ENCODE data around the gene TNFRSF13B. TPM values are rescaled to one million over a fixed set of nuclear protein-coding genes. Genes with fewer than 3 reads are reported as not detected.
"Not testable (repeated sequence)": the region's sequence is repeated elsewhere in the genome, so short reads cannot be mapped to it uniquely, and the experiment has no call there.

TNFRSF13B gene
- total RNA-seq: not detected

GRCh38 chr17:16971458-16972338 lies at the start of gene TNFRSF13B:
TSS of gene TNFRSF13B (minus strand) at chr17:16972118. CDS start at chr17:16972075, 43 bp downstream.
- Mint-ChIP-seq H3K9me3 (no peaks in the 10 kb centered on the region), H3K4me1 (peaks cover 10% of the 10 kb centered on the region), H3K4me3 (no peak within 1 kb of the TSS), H3K27ac (no peak within 1 kb of the TSS), H3K36me3 (no peaks in the 10 kb centered on the region), H3K27me3 (peaks cover 18% of the 10 kb centered on the region)
- DNase-seq (no peak), ATAC-seq (ENCODE audit: low read depth) (no peak)
- POLR2A ChIA-PET: no interaction called here

- ATAC-seq (ENCODE audit: low read depth) (no peak), DNase-seq (no peak)
- Mint-ChIP-seq H3K4me3 (no peak overlapping the region), H3K4me1 (peaks cover 13% of the 10 kb centered on the region), H3K27ac (no peak overlapping the region), H3K9me3 (no peaks in the 10 kb centered on the region), H3K27me3 (no peaks in the 10 kb centered on the region), H3K36me3 (no peaks in the 10 kb centered on the region)
- POLR2A ChIA-PET: no interaction called here
These were observed 49.4 kb upstream of the TNFRSF13B start for GRCh38 chr17:17021194-17021863.

GRCh38 chr17:17020821-17021193 lies 48.9 kb upstream of the TNFRSF13B start:
- DNase-seq: no peak
- Mint-ChIP-seq H3K27ac (no peak overlapping the region), H3K36me3 (no peaks in the 10 kb centered on the region), H3K4me3 (no peak overlapping the region), H3K4me1 (peaks cover 15% of the 10 kb centered on the region), H3K9me3 (no peaks in the 10 kb centered on the region), H3K27me3 (no peaks in the 10 kb centered on the region)
- POLR2A ChIA-PET: no interaction called here
- no peak for ATAC-seq (ENCODE audit: low read depth)

GRCh38 chr17:17019891-17020456 lies 48.1 kb upstream of the TNFRSF13B start:
- DNase-seq: no peak
- Mint-ChIP-seq H3K27me3 (peaks cover 2% of the 10 kb centered on the region), H3K4me3 (no peak overlapping the region), H3K36me3 (no peaks in the 10 kb centered on the region), H3K27ac (no peak overlapping the region), H3K9me3 (no peaks in the 10 kb centered on the region), H3K4me1 (peaks cover 17% of the 10 kb centered on the region)
- POLR2A ChIA-PET: interaction anchor here (0.7 kb wide), 1 partner anchor 789 kb away, joined by 5 read pairs; no protein-coding TSS in a partner anchor
- ATAC-seq (ENCODE audit: low read depth): no peak

- H3K36me3 Mint-ChIP-seq: no peaks in the 10 kb centered on the region
- DNase-seq (no peak), ATAC-seq (ENCODE audit: low read depth) (no peak)
- H3K4me1 Mint-ChIP-seq: peaks cover 18% of the 10 kb centered on the region
- POLR2A ChIA-PET: no interaction called here
- no peak overlapping the region for H3K27ac Mint-ChIP-seq
- H3K27me3 Mint-ChIP-seq: peaks cover 5% of the 10 kb centered on the region
- no peak overlapping the region for H3K4me3 Mint-ChIP-seq
- no peaks in the 10 kb centered on the region for H3K9me3 Mint-ChIP-seq
These were observed 47.5 kb upstream of the TNFRSF13B start for GRCh38 chr17:17019430-17019762.

- H3K4me1 Mint-ChIP-seq: peaks cover 18% of the 10 kb centered on the region
- H3K9me3 Mint-ChIP-seq: no peaks in the 10 kb centered on the region
- peaks cover 5% of the 10 kb centered on the region for H3K27me3 Mint-ChIP-seq
- H3K27ac Mint-ChIP-seq: peak overlapping the region; percentile 13
- ATAC-seq (ENCODE audit: low read depth): no peak
- H3K36me3 Mint-ChIP-seq: no peaks in the 10 kb centered on the region
- H3K4me3 Mint-ChIP-seq: no peak overlapping the region
- POLR2A ChIA-PET: no interaction called here
- no peak for DNase-seq
These were observed 46.9 kb upstream of the TNFRSF13B start for GRCh38 chr17:17018612-17019429.

GRCh38 chr17:17018021-17018441 lies 46.1 kb upstream of the TNFRSF13B start:
- H3K4me3 Mint-ChIP-seq: no peak overlapping the region
- ATAC-seq (ENCODE audit: low read depth): no peak

GRCh38 chr17:17017343-17018014 lies 45.6 kb upstream of the TNFRSF13B start:
- no peak overlapping the region for H3K4me3 Mint-ChIP-seq
- H3K27me3 Mint-ChIP-seq: peaks cover 5% of the 10 kb centered on the region
- H3K36me3 Mint-ChIP-seq: no peaks in the 10 kb centered on the region
- H3K4me1 Mint-ChIP-seq: peaks cover 18% of the 10 kb centered on the region
- no peak for ATAC-seq (ENCODE audit: low read depth)
- no peak overlapping the region for H3K27ac Mint-ChIP-seq
- POLR2A ChIA-PET: no interaction called here
- no peak for DNase-seq
- H3K9me3 Mint-ChIP-seq: no peaks in the 10 kb centered on the region

More at GRCh38 chr17:17018021-17018441, 46.1 kb upstream of the TNFRSF13B start:
- Mint-ChIP-seq H3K9me3 (no peaks in the 10 kb centered on the region), H3K27ac (no peak overlapping the region), H3K27me3 (peaks cover 5% of the 10 kb centered on the region), H3K36me3 (no peaks in the 10 kb centered on the region), H3K4me1 (peaks cover 18% of the 10 kb centered on the region)
- DNase-seq: no peak
- POLR2A ChIA-PET: no interaction called here

GRCh38 chr17:17016199-17017197 lies 44.6 kb upstream of the TNFRSF13B start:
- H3K27me3 Mint-ChIP-seq; H3K4me3 Mint-ChIP-seq; H3K9me3 Mint-ChIP-seq; DNase-seq; POLR2A ChIA-PET; H3K36me3 Mint-ChIP-seq; ATAC-seq (ENCODE audit: low read depth): not testable (repeated sequence)
- Mint-ChIP-seq H3K4me1 (peaks cover 18% of the 10 kb centered on the region), H3K27ac (peak overlapping the region; percentile 3)

GRCh38 chr17:17015230-17015629 lies 43.3 kb upstream of the TNFRSF13B start:
- ATAC-seq (ENCODE audit: low read depth): no peak
- DNase-seq: no peak
- peaks cover 5% of the 10 kb centered on the region for H3K27me3 Mint-ChIP-seq
- POLR2A ChIA-PET: no interaction called here
- no peak overlapping the region for H3K27ac Mint-ChIP-seq
- peaks cover 18% of the 10 kb centered on the region for H3K4me1 Mint-ChIP-seq
- H3K4me3 Mint-ChIP-seq: no peak overlapping the region
- H3K9me3 Mint-ChIP-seq: no peaks in the 10 kb centered on the region
- H3K36me3 Mint-ChIP-seq: no peaks in the 10 kb centered on the region

- H3K9me3 Mint-ChIP-seq; ATAC-seq (ENCODE audit: low read depth); H3K27ac Mint-ChIP-seq; H3K27me3 Mint-ChIP-seq; H3K36me3 Mint-ChIP-seq; POLR2A ChIA-PET; DNase-seq; H3K4me3 Mint-ChIP-seq: not testable (repeated sequence)
- peaks cover 18% of the 10 kb centered on the region for H3K4me1 Mint-ChIP-seq
These were observed 42.8 kb upstream of the TNFRSF13B start for GRCh38 chr17:17014748-17015124.

Data from activated naive CD8-positive, alpha-beta T cell treated with anti-CD3 and anti-CD28 coated beads, Interleukin-2, amount 10 ng/mL, durations not matched to agents 7 days and 5 days (primary cell).